Neural progenitor cell (in vitro differentiated cells): ENCODE measurements around the gene PARD3B. TPM values are rescaled to one million over a fixed set of nuclear protein-coding genes. Genes with fewer than 3 reads are reported as not detected.

Experiments
- DNase-seq: peaks from one replicate; pipeline ENCODE4 v3.0.0-alpha.2; 2016; ENCODE audit warnings: low spot score
- H2AFZ ChIP-seq: fragments of 200-600 bp; sonication (generic); replicated peaks from 2 replicates; pipeline ENCODE4 v1.6.1; 2016; ENCODE audit warnings: antibody characterized with exemption
- H3F3A ChIP-seq: fragments of 200-600 bp; sonication (generic); 2 replicates; pipeline ENCODE4 v1.6.1; 2016; ENCODE audit warnings: antibody characterized with exemption, low read depth
- H3K27ac ChIP-seq: fragments of 200-600 bp; sonication (generic); 2 replicates; pipeline ENCODE4 v1.5.1; 2016; ENCODE audit warnings: mild to moderate bottlenecking
- H3K27me3 ChIP-seq: fragments of 200-600 bp; sonication (generic); 2 replicates; pipeline ENCODE4 v1.6.1; 2016; ENCODE audit warnings: mild to moderate bottlenecking, moderate library complexity
- H3K36me3 ChIP-seq: fragments of 200-600 bp; sonication (generic); 2 replicates; pipeline ENCODE4 v1.5.1; 2016
- H3K4me1 ChIP-seq: fragments of 200-600 bp; sonication (generic); 2 replicates; pipeline ENCODE4 v1.6.1; 2016; ENCODE audit warnings: mixed run types
- H3K4me2 ChIP-seq: fragments of 200-600 bp; sonication (generic); 2 replicates; pipeline ENCODE4 v1.6.1; 2016
- H3K4me3 ChIP-seq: fragments of 200-600 bp; sonication (generic); 2 replicates; pipeline ENCODE4 v1.5.1; 2016
- H3K79me2 ChIP-seq: fragments of 200-600 bp; sonication (generic); 2 replicates; pipeline ENCODE4 v1.6.1; 2016; ENCODE audit warnings: low read depth
- H3K9ac ChIP-seq: fragments of 200-600 bp; sonication (generic); 2 replicates; pipeline ENCODE4 v1.6.1; 2016
- H3K9me3 ChIP-seq: fragments of 200-600 bp; sonication (generic); 2 replicates; pipeline ENCODE4 v1.5.1; 2016; ENCODE audit warnings: low read depth
- H4K20me1 ChIP-seq: fragments of 200-600 bp; sonication (generic); 2 replicates; pipeline ENCODE4 v1.6.1; 2016; ENCODE audit warnings: low read depth
- H3K27ac Mint-ChIP-seq: 3 replicates; pipeline ENCODE4 v1.8.0; 2021; ENCODE audit warnings: mixed read lengths
- H3K27me3 Mint-ChIP-seq: 2 replicates; pipeline ENCODE4 v1.8.0; 2022; ENCODE audit warnings: low read depth, mild to moderate bottlenecking, inconsistent platforms, moderate library complexity, mixed read lengths; ENCODE audit not compliant: insufficient read depth
- H3K36me3 Mint-ChIP-seq: 3 replicates; pipeline ENCODE4 v1.8.0; 2021; ENCODE audit warnings: mixed read lengths
- H3K4me1 Mint-ChIP-seq: 3 replicates; pipeline ENCODE4 v1.8.0; 2021; ENCODE audit warnings: mixed read lengths
- H3K4me3 Mint-ChIP-seq: 3 replicates; pipeline ENCODE4 v1.8.0; 2021; ENCODE audit warnings: mild to moderate bottlenecking, moderate library complexity, mixed read lengths
- H3K9me3 Mint-ChIP-seq: 3 replicates; pipeline ENCODE4 v1.8.0; 2020; ENCODE audit warnings: mixed read lengths
- EZH2 ChIP-seq: fragments of 200-600 bp; sonication (generic); IDR thresholded peaks from 2 replicates; pipeline ENCODE4 v1.6.1; 2017; ENCODE audit warnings: antibody characterized with exemption, mild to moderate bottlenecking, moderate library complexity
- EZH2phosphoT487 ChIP-seq: fragments of 200-600 bp; sonication (generic); IDR thresholded peaks from 2 replicates; pipeline ENCODE4 v1.6.1; 2017; ENCODE audit warnings: antibody characterized with exemption
- total RNA-seq: library from RNA; depleted of rRNA; stranded (reverse); fragments of >200 nt; gene quantifications from 2 replicates; pipeline ENCODE4 v1.2.3, GENCODE V29; 2015; ENCODE audit warnings: low replicate concordance
- TF ChIP-seq, protein P1 (sequence below): fragments of 200-600 bp; sonication (generic); IDR thresholded peaks from 2 replicates; pipeline ENCODE4 v1.5.1; 2017; ENCODE audit warnings: antibody characterized with exemption, mild to moderate bottlenecking

Gene PARD3B
- total RNA-seq, 1 donor from 2014 or later, result 8.4 TPM

DNA sequence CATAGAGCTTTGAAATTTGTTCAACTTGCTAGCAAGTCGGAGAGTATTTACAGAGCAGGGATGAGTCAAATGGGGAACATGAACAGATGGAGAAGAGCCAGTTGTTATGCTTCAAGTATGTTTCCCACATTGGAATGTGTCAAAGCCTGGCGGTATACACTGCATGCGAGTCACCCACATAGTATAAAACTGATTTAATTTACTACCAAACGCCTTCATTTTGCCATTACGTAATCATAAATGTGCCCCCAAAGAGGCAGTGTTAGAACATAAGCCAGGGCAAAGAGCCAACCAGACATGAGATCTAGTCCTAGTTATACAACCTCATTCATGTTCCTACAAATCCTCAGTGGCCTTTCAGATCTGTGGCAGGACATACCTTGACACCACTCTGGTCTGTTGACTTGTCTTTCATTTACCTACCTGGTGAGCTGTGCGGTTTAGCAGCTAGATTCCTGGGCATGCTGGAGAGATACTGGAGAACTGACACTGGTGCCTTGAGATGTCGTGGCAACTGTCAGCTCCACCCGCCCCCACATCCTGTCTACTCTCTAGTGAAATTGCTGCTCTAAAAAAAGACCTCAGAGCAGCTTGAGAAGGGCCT lies 1115.3 kb downstream of the PARD3B start:
- Histone ChIP-seq H3K27ac (no peak overlapping the region), H3K4me1 (peaks cover 9% of the 10 kb centered on the region), H3K79me2 (no peaks in the 10 kb centered on the region), H4K20me1 (no peaks in the 10 kb centered on the region), H3K4me3 (no peak overlapping the region), H2AFZ (no peak overlapping the region), H3F3A (no peaks in the 10 kb centered on the region), H3K9me3 (no peaks in the 10 kb centered on the region), H3K27me3 (no peaks in the 10 kb centered on the region), H3K4me2 (no peak overlapping the region), H3K9ac (no peak overlapping the region), H3K36me3 (no peaks in the 10 kb centered on the region)
- H3K36me3 Mint-ChIP-seq, result peaks cover 1% of the 10 kb centered on the region
- peaks cover 11% of the 10 kb centered on the region for H3K27me3 Mint-ChIP-seq
- peaks cover 2% of the 10 kb centered on the region for H3K9me3 Mint-ChIP-seq
- H3K4me1 Mint-ChIP-seq, result peaks cover 17% of the 10 kb centered on the region
- TF ChIP-seq EZH2phosphoT487 (no peak), EZH2 (no peak)
- TF ChIP-seq, protein P1, sequence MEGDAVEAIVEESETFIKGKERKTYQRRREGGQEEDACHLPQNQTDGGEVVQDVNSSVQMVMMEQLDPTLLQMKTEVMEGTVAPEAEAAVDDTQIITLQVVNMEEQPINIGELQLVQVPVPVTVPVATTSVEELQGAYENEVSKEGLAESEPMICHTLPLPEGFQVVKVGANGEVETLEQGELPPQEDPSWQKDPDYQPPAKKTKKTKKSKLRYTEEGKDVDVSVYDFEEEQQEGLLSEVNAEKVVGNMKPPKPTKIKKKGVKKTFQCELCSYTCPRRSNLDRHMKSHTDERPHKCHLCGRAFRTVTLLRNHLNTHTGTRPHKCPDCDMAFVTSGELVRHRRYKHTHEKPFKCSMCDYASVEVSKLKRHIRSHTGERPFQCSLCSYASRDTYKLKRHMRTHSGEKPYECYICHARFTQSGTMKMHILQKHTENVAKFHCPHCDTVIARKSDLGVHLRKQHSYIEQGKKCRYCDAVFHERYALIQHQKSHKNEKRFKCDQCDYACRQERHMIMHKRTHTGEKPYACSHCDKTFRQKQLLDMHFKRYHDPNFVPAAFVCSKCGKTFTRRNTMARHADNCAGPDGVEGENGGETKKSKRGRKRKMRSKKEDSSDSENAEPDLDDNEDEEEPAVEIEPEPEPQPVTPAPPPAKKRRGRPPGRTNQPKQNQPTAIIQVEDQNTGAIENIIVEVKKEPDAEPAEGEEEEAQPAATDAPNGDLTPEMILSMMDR, result no peak
- H3K4me3 Mint-ChIP-seq, result no peak overlapping the region
- DNase-seq, result no peak
- no peak overlapping the region for H3K27ac Mint-ChIP-seq

- no peak overlapping the region for H3K27ac ChIP-seq
- no peak overlapping the region for H3K4me3 ChIP-seq
- H3K79me2 ChIP-seq, result no peaks in the 10 kb centered on the region
- no peak overlapping the region for H3K9ac ChIP-seq
- no peak overlapping the region for H2AFZ ChIP-seq
- peaks cover 13% of the 10 kb centered on the region for H3K4me1 Mint-ChIP-seq
- peaks cover 2% of the 10 kb centered on the region for H3K9me3 Mint-ChIP-seq
- peaks cover 5% of the 10 kb centered on the region for H3K4me1 ChIP-seq
- H3K4me2 ChIP-seq, result no peak overlapping the region
- H3K27ac Mint-ChIP-seq, result no peak overlapping the region
- H3K9me3 ChIP-seq, result no peaks in the 10 kb centered on the region
- no peaks in the 10 kb centered on the region for H3K27me3 ChIP-seq
- H4K20me1 ChIP-seq, result no peaks in the 10 kb centered on the region
- peaks cover 13% of the 10 kb centered on the region for H3K27me3 Mint-ChIP-seq
- H3K4me3 Mint-ChIP-seq, result no peak overlapping the region
- TF ChIP-seq EZH2, result no peak
- TF ChIP-seq, protein P1, result no peak
- no peak for TF ChIP-seq EZH2phosphoT487
- peaks cover 1% of the 10 kb centered on the region for H3K36me3 Mint-ChIP-seq
- H3K36me3 ChIP-seq, result no peaks in the 10 kb centered on the region
- no peaks in the 10 kb centered on the region for H3F3A ChIP-seq
- no peak for DNase-seq
These were observed 1116.0 kb downstream of the PARD3B start for GRCh38 chr2:205661281-205661680.

- TF ChIP-seq EZH2phosphoT487, result no peak
- TF ChIP-seq, protein P1, result no peak
- no peak for TF ChIP-seq EZH2
- Mint-ChIP-seq H3K36me3 (peaks cover 2% of the 10 kb centered on the region), H3K4me1 (peaks cover 11% of the 10 kb centered on the region), H3K27ac (no peak overlapping the region), H3K27me3 (peaks cover 18% of the 10 kb centered on the region), H3K4me3 (no peak overlapping the region), H3K9me3 (peaks cover 3% of the 10 kb centered on the region)
- no peaks in the 10 kb centered on the region for H3K79me2 ChIP-seq
- H3K9me3 ChIP-seq, result peaks cover under 1% of the 10 kb centered on the region
- H2AFZ ChIP-seq, result no peak overlapping the region
- no peaks in the 10 kb centered on the region for H3K4me1 ChIP-seq
- H3K27ac ChIP-seq, result no peak overlapping the region
- H4K20me1 ChIP-seq, result no peaks in the 10 kb centered on the region
- no peak overlapping the region for H3K4me2 ChIP-seq
- no peak overlapping the region for H3K9ac ChIP-seq
- no peak overlapping the region for H3K4me3 ChIP-seq
- no peaks in the 10 kb centered on the region for H3K36me3 ChIP-seq
- H3F3A ChIP-seq, result no peaks in the 10 kb centered on the region
- no peaks in the 10 kb centered on the region for H3K27me3 ChIP-seq
- DNase-seq, result no peak
These were observed 1117.1 kb downstream of the PARD3B start for GRCh38 chr2:205662206-205662965.
